Ishikawa (cell line): Measurements from ENCODE around the gene GAMT.

Experiments
- CEBPB ChIP-seq: IDR thresholded peaks from 2 replicates; pipeline ENCODE4 v1.6.1; 2012
- CREB1 ChIP-seq: IDR thresholded peaks from 2 replicates; pipeline ENCODE4 v1.6.1; 2012; ENCODE audit warnings: low read depth
- EGR1 ChIP-seq: IDR thresholded peaks from 2 replicates; pipeline ENCODE4 v1.6.1; 2012
- EP300 ChIP-seq: IDR thresholded peaks from 2 replicates; pipeline ENCODE4 v1.6.1; 2012; ENCODE audit warnings: borderline replicate concordance
- FOXM1 ChIP-seq: IDR thresholded peaks from 2 replicates; pipeline ENCODE4 v1.6.1; 2012; ENCODE audit warnings: low read depth, borderline replicate concordance
- NFIC ChIP-seq: IDR thresholded peaks from 2 replicates; pipeline ENCODE4 v1.6.1; 2012
- RAD21 ChIP-seq: IDR thresholded peaks from 2 replicates; pipeline ENCODE4 v1.6.1; 2012; ENCODE audit warnings: low read depth
- TAF1 ChIP-seq: IDR thresholded peaks from 2 replicates; pipeline ENCODE4 v1.6.1; 2012; ENCODE audit warnings: low read depth, mild to moderate bottlenecking
- TCF12 ChIP-seq: IDR thresholded peaks from 2 replicates; pipeline ENCODE4 v1.6.1; 2012; ENCODE audit warnings: low read depth
- TEAD4 ChIP-seq: IDR thresholded peaks from 2 replicates; pipeline ENCODE4 v1.6.1; 2012
- YY1 ChIP-seq: IDR thresholded peaks from 2 replicates; pipeline ENCODE4 v1.6.1; 2012; ENCODE audit warnings: low read depth
- ZBTB7A ChIP-seq: IDR thresholded peaks from 2 replicates; pipeline ENCODE4 v1.6.1; 2012; ENCODE audit warnings: low read depth
- TF ChIP-seq, protein P1 (sequence below): IDR thresholded peaks from 2 replicates; pipeline ENCODE4 v1.6.1; 2012
- TF ChIP-seq, protein P2 (sequence below): IDR thresholded peaks from 2 replicates; pipeline ENCODE4 v1.6.1; 2012
- TF ChIP-seq, protein P3 (sequence below): IDR thresholded peaks from 2 replicates; pipeline ENCODE4 v1.6.1; 2012; ENCODE audit warnings: low read depth, mild to moderate bottlenecking

Gene GAMT

DNA sequence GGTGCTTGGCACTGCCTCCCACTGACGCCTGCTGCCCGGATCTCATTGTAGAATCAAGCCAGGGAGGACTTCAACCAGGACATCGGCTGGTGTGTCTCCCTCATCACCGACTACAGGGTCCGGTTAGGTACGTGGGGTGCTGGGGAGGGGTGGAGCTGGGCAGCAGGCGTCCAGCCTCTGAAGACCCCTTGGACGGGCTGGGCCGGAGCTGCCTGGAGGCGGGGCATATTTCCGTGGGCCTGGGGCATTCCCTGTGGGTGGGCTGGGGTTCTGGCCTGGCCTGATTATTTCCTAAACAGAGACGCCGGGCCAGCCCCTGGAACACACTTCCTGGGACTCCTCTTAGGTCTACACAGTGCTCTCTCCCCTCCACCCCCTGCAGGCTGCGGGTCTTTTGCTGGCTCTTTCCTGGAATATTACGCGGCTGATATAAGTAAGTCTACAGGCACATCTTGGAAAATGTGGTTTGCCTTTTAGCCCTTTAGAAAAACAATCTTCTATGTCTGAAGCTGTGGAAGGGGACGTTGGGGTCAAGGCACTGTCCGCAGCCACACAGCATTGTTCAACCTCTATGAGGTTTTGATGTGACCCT lies 32.0 kb downstream of the GAMT start:
- no peak for TF ChIP-seq TCF12
- no peak for TF ChIP-seq YY1
- no peak for TF ChIP-seq ZBTB7A
- TF ChIP-seq TAF1 = no peak
- TF ChIP-seq RAD21 = no peak
- no peak for TF ChIP-seq NFIC
- TF ChIP-seq EP300 = no peak
- no peak for TF ChIP-seq CEBPB
- TF ChIP-seq, protein P1, sequence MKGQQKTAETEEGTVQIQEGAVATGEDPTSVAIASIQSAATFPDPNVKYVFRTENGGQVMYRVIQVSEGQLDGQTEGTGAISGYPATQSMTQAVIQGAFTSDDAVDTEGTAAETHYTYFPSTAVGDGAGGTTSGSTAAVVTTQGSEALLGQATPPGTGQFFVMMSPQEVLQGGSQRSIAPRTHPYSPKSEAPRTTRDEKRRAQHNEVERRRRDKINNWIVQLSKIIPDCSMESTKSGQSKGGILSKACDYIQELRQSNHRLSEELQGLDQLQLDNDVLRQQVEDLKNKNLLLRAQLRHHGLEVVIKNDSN = no peak
- TF ChIP-seq FOXM1 = no peak

DNA sequence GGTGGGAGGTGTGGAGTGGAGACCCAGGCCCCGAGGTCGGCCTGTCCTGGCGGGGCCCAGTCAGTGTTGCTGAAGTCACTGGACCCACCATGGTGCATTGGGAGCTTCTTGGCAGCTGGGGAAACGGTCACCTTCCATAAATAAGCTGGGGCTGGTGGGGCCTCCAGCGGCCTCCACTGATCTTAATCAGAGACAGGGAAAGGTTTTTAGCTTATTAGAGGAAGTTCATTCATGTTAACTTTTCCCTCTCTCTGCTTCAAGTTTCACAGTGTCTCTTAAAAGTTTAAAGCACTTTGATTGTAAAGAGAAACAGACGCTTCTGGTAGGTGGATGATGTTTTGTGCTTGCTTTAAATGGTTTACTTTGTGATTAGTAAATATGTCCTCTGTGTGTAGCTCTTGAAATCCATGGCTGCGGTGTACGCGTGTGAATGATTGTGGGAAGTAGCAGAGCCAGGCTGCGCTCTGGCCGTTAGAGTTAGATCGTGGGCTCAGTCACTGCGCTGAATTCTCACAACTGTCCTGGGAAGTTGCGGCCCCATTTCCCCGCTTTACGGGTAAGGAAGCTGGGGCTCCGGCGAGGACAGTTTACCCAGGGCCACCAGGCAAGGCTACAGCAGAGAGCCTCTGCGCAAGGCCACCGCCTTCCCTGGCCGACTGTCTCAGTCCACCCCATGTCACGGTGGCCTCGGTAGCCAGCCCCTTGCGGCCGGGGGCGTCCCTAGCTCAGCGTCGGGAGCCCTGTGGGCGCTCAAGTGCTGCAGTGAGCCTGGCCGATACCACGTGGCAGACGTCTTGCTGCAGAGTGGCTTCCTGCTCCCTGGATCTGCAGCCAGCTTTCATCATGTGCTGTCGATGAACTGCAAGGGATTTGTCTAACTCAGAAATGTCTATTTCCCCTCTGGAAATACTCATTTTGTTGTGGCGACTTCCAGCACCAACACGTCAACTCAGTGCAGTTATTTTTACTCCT lies 34.2 kb downstream of the GAMT start:
- TF ChIP-seq TAF1 (no peak), TCF12 (no peak), ZBTB7A (no peak), EP300 (no peak), RAD21 (no peak), FOXM1 (no peak), TEAD4 (no peak), CEBPB (no peak), CREB1 (no peak), EGR1 (no peak), YY1 (no peak), NFIC (no peak)
- TF ChIP-seq, protein P2, sequence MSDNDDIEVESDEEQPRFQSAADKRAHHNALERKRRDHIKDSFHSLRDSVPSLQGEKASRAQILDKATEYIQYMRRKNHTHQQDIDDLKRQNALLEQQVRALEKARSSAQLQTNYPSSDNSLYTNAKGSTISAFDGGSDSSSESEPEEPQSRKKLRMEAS = no peak
- TF ChIP-seq, protein P3, sequence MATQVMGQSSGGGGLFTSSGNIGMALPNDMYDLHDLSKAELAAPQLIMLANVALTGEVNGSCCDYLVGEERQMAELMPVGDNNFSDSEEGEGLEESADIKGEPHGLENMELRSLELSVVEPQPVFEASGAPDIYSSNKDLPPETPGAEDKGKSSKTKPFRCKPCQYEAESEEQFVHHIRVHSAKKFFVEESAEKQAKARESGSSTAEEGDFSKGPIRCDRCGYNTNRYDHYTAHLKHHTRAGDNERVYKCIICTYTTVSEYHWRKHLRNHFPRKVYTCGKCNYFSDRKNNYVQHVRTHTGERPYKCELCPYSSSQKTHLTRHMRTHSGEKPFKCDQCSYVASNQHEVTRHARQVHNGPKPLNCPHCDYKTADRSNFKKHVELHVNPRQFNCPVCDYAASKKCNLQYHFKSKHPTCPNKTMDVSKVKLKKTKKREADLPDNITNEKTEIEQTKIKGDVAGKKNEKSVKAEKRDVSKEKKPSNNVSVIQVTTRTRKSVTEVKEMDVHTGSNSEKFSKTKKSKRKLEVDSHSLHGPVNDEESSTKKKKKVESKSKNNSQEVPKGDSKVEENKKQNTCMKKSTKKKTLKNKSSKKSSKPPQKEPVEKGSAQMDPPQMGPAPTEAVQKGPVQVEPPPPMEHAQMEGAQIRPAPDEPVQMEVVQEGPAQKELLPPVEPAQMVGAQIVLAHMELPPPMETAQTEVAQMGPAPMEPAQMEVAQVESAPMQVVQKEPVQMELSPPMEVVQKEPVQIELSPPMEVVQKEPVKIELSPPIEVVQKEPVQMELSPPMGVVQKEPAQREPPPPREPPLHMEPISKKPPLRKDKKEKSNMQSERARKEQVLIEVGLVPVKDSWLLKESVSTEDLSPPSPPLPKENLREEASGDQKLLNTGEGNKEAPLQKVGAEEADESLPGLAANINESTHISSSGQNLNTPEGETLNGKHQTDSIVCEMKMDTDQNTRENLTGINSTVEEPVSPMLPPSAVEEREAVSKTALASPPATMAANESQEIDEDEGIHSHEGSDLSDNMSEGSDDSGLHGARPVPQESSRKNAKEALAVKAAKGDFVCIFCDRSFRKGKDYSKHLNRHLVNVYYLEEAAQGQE = no peak
- TF ChIP-seq, protein P1 = no peak

DNA sequence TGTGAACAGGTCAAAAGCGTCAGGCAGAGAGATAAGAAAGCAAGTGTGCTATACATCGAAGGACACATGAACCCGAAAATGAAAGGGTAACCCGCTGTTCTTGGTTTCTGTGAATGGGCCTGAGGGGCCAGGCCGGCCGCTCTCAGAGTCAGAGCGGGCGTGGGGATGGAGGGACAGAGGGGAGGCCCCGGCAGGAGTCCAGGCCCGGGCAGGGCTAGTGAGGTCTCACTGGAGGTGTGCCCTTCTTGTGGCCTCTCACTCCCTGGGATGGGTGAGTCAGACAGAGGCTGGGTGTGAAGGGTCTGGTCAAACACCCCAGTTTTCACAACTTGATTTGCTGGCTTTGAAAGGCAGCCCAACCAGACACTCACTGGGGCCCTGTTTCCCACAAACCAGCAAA lies 35.0 kb downstream of the GAMT start:
- TF ChIP-seq ZBTB7A = no peak
- TF ChIP-seq EP300 = no peak
- TF ChIP-seq TEAD4 = no peak
- TF ChIP-seq NFIC = no peak
- TF ChIP-seq YY1 = no peak
- TF ChIP-seq, protein P1 = no peak
- TF ChIP-seq TCF12 = no peak

DNA sequence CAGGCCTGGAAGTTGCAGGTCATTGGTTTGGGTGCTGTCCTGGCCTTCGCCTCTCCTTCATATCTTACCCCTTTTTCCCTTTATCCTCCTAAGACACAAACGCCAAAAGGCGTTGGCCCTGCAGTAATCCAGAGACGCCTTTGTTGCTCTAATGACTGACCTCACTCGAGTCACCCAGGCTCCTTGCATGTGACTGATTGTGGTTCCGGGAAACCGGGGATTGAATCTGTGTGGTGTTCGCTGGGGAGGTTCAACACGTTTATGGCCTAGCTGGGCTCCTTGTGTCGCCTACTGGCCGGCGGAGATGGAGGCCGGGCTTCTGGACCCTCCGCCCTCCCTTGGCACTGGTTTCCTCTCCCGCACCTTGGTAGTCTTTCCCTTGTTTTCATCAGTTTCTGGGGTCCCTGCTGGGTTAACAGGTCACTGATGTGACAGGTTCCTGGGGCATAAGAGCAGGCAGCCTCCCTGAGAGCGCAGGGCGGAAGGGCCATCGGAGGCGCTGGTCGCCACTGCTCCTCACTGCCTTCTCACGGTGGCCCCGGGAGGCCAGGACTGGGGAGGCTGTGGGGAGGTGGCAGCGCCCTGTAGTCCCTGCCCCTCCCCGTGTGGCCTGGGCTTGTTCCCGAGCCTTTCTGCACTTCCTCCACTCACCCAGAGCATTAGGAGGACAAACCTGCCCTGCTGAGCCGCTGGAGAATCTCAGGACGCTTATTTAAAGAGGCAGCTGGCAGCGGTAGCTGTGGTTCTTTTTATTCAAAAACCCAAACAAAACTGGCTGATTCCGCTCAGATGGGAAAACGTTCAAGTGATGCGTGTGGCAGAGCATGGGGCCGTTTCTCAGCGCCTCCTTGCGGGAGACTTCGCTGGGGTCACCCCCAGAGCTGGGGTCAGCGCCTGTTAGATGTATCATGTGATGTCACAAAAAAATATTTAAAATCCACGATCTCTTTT lies 35.7 kb downstream of the GAMT start:
- TF ChIP-seq RAD21 = no peak
- TF ChIP-seq ZBTB7A = no peak
- TF ChIP-seq NFIC = no peak
- no peak for TF ChIP-seq TCF12
- TF ChIP-seq, protein P3 = no peak
- TF ChIP-seq EP300 = no peak
- no peak for TF ChIP-seq EGR1
- TF ChIP-seq YY1 = no peak
- TF ChIP-seq TEAD4 = no peak
- TF ChIP-seq, protein P1 = no peak
- no peak for TF ChIP-seq TAF1
- TF ChIP-seq FOXM1 = no peak
- no peak for TF ChIP-seq CREB1
